Vagina (tissue), 2 donors: ENCODE results near the gene PEPD.

Experiments used
- POLR2A ChIP-seq, 2 donors: fragments of 450-650 bp; IDR thresholded peaks; one replicate each; pipeline ENCODE4 v1.6.1; 2017; ENCODE audit warnings: antibody characterized with exemption in 2 of 2, mild to moderate bottlenecking in 2 of 2, moderate library complexity in 2 of 2
- TF ChIP-seq, protein P1 (sequence below), 3 experiments: fragments of 450-650 bp in 2 of 3; fragments of 200-600 bp in 1 of 3; sonication (generic) in 1 of 3; IDR thresholded peaks; one replicate each; pipeline ENCODE4 v1.5.1; 2017 to 2019; ENCODE audit warnings: antibody characterized with exemption in 3 of 3, mild to moderate bottlenecking in 2 of 3, moderate library complexity in 2 of 3

DNA sequence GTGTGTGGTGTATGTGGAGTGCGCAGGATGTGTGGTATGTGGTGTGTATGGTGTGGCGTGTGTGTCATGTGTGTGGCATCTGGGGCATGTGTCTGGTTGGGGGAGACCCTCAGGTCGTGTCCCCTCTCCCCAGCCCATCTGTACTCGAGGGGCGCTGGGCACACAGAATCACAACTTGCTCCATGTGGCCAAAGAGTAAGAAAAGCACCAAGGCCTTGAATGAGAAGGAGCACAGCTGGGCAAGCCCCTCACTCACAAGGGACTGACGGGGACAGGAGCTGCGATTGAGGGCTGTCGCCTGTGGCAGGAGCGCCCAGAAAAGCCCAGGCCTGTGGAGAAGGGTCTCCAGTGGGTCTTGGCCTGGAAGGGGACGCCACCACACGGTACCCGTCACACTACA is 62.8 kb downstream of the PEPD start:
- TF ChIP-seq, protein P1, sequence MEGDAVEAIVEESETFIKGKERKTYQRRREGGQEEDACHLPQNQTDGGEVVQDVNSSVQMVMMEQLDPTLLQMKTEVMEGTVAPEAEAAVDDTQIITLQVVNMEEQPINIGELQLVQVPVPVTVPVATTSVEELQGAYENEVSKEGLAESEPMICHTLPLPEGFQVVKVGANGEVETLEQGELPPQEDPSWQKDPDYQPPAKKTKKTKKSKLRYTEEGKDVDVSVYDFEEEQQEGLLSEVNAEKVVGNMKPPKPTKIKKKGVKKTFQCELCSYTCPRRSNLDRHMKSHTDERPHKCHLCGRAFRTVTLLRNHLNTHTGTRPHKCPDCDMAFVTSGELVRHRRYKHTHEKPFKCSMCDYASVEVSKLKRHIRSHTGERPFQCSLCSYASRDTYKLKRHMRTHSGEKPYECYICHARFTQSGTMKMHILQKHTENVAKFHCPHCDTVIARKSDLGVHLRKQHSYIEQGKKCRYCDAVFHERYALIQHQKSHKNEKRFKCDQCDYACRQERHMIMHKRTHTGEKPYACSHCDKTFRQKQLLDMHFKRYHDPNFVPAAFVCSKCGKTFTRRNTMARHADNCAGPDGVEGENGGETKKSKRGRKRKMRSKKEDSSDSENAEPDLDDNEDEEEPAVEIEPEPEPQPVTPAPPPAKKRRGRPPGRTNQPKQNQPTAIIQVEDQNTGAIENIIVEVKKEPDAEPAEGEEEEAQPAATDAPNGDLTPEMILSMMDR (IDR thresholded peaks at IDR 0.05): no peak
- no peak for TF ChIP-seq POLR2A (IDR thresholded peaks at IDR 0.05)
